ENCODE data around the gene PSMB5. TPM values are rescaled to one million over a fixed set of nuclear protein-coding genes. Genes with fewer than 3 reads are reported as not detected.
"Not testable (repeated sequence)": the region's sequence is repeated elsewhere in the genome, so short reads cannot be mapped to it uniquely, and the experiment has no call there.

PSMB5 gene
- total and polyA plus RNA-seq, 12 donors, result 35.6 to 206 (median 122) TPM

- no peak overlapping the region for H3K4me3 ChIP-seq
- peaks cover 0 to 3% (median 0%) of the 10 kb centered on the region in 9 donors for H3K4me1 ChIP-seq
- 90 to 93% methylated on average over 7 of the region's 7 CpGs for WGBS, 2 donors
- intact Hi-C loops (cut with DNase I), result no loop called here
- ATAC-seq (no peak), DNase-seq (no peak)
- no peaks in the 10 kb centered on the region for H3K27me3 ChIP-seq
- no peaks in the 10 kb centered on the region for H3K9me3 ChIP-seq
- no peak for TF ChIP-seq CTCF (IDR thresholded peaks at IDR 0.05)
- H3K27ac ChIP-seq, result no peak overlapping the region
- peaks cover 0 to 23% (median 0%) of the 10 kb centered on the region in 9 donors for H3K36me3 ChIP-seq
Measured at GRCh38 chr14:23020143-23021128, 14.3 kb downstream of the PSMB5 start.

- DNase-seq (no peak), ATAC-seq (no peak)
- intact Hi-C loops (cut with DNase I), result no loop called here
- H3K9me3 ChIP-seq, result no peaks in the 10 kb centered on the region
- no peak overlapping the region for H3K27ac ChIP-seq
- no peaks in the 10 kb centered on the region for H3K4me1 ChIP-seq
- TF ChIP-seq CTCF (IDR thresholded peaks at IDR 0.05), result no peak
- no peaks in the 10 kb centered on the region for H3K27me3 ChIP-seq
- peaks cover 0 to 1% (median 0%) of the 10 kb centered on the region in 9 donors for H3K36me3 ChIP-seq
- H3K4me3 ChIP-seq, result no peak overlapping the region
Measured at GRCh38 chr14:23018107-23018506, 16.6 kb downstream of the PSMB5 start.

- intact Hi-C loops (cut with DNase I), result no loop called here
- no peaks in the 10 kb centered on the region for H3K36me3 ChIP-seq
Measured at GRCh38 chr14:23017091-23017490, 17.6 kb downstream of the PSMB5 start.

GRCh38 chr14:23015618-23016017 is 19.1 kb downstream of the PSMB5 start:
- DNase-seq, result no peak
- intact Hi-C loops (cut with DNase I), result no loop called here
- Histone ChIP-seq H3K27me3 (no peaks in the 10 kb centered on the region), H3K9me3 (no peaks in the 10 kb centered on the region), H3K4me3 (no peak overlapping the region), H3K36me3 (no peaks in the 10 kb centered on the region), H3K4me1 (peaks cover 0 to under 1% (median 0%) of the 10 kb centered on the region in 9 donors), H3K27ac (no peak overlapping the region)
- TF ChIP-seq CTCF (IDR thresholded peaks at IDR 0.05), result no peak
- 72 to 79% methylated on average over 4 of the region's 4 CpGs for WGBS, 2 donors
- ATAC-seq, result no peak

More at GRCh38 chr14:23017091-23017490, 17.6 kb downstream of the PSMB5 start:
- Histone ChIP-seq H3K9me3 (no peaks in the 10 kb centered on the region), H3K4me3 (no peak overlapping the region), H3K27ac (no peak overlapping the region), H3K27me3 (no peaks in the 10 kb centered on the region), H3K4me1 (no peaks in the 10 kb centered on the region)
- DNase-seq (no peak), ATAC-seq (no peak)
- WGBS, 2 donors, result 85 to 91% methylated on average over 5 of the region's 5 CpGs
- no peak for TF ChIP-seq CTCF (IDR thresholded peaks at IDR 0.05)

- H3K9me3 ChIP-seq; H3K4me3 ChIP-seq; ATAC-seq; H3K27me3 ChIP-seq; intact Hi-C loops (cut with DNase I); H3K36me3 ChIP-seq; DNase-seq; H3K27ac ChIP-seq: not testable (repeated sequence)
- peaks cover 0 to 15% (median 10%) of the 10 kb centered on the region in 9 donors for H3K4me1 ChIP-seq
- WGBS, 2 donors, result 92 to 95% methylated on average over 5 of the region's 5 CpGs
Measured at GRCh38 chr14:23013749-23014054, 21.0 kb downstream of the PSMB5 start.

Data from heart right ventricle (tissue), 16 donors.